NCI-H2227 (cell line): ENCODE measurements around the gene HIC1.

Experiments
- DNase-seq: peaks from one replicate; lab custom pipeline; 2025; ENCODE audit not compliant: unreplicated experiment; lab: John Stamatoyannopoulos, UW

HIC1 gene

DNA sequence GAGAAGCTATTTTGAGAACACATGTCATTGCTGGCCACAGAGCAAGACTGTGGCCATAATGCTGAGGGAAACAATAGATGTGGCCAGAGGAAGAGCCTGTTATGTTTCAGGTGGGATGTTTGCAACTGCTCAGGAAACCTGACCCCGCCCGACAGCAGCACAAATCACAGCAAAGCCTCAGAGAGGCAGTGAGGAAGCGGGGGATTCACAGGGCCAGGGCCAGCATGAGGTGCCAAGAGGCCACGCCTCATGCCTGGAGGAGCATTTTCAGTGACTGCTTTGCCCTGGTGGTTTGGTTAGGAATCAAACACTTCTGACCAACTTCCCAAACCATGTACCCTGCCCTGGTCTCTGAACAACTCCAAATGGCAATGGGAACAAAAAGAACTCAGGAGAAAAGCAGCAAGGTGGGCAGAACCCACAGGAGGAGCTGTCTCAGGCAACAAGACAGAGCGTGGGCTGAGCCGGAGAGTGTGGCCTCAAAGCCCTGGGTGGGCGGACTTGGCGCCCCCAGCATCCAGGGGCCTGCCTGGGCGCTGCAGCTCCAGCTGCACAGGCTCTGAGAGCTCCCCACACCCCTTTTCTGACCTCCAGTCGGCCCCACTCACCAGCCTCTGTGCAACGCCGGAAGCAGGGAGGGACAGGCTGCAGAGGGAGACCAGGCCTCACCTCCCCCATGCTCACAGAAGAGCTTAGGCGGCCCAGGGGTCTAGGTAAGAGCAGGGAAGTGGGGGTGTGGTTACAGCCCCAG is 20.6 kb downstream of the HIC1 start:
- peak; percentile 35 for DNase-seq

GRCh38 chr17:2076087-2076984 is 21.4 kb downstream of the HIC1 start:
- no peak for DNase-seq

DNA sequence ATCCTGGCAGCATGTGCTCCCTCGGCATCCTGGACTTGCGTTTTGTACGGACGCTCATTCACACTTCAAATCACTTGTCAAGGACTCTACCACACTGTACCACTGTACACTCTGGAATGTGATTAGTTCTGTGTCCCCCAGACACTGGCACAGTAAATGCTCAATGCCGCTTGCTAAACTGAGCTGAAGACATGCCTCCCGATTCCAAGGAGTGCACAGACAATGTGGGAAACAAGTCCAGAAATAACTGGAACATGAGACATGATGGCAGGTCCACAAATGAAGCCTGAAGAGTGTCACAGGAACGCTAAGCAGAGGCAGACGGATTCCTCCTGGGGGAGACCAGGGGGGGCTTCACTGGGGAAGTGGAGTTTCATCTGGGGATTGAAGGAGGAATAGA is 22.1 kb downstream of the HIC1 start:
- DNase-seq = no peak

DNA sequence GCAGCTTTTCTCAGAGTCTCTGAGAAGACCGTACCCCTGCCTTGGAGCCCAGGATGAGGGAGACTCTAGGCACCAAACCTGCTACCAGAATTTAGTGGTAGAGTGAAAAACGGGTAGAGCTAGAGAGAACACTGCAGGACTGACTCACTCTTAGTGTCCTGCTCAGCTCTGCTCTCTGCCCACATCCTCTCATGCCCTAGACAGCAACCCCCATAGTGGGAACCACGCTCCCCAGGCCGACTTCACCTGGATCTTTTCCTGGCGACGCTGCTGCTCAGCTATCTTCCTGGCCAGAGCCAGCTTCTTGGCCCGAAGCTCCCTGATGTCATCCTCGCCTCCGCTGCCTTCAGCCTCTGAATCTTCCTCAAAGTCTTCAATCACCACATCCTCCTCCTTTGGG is 26.7 kb downstream of the HIC1 start:
- DNase-seq = no peak

DNA sequence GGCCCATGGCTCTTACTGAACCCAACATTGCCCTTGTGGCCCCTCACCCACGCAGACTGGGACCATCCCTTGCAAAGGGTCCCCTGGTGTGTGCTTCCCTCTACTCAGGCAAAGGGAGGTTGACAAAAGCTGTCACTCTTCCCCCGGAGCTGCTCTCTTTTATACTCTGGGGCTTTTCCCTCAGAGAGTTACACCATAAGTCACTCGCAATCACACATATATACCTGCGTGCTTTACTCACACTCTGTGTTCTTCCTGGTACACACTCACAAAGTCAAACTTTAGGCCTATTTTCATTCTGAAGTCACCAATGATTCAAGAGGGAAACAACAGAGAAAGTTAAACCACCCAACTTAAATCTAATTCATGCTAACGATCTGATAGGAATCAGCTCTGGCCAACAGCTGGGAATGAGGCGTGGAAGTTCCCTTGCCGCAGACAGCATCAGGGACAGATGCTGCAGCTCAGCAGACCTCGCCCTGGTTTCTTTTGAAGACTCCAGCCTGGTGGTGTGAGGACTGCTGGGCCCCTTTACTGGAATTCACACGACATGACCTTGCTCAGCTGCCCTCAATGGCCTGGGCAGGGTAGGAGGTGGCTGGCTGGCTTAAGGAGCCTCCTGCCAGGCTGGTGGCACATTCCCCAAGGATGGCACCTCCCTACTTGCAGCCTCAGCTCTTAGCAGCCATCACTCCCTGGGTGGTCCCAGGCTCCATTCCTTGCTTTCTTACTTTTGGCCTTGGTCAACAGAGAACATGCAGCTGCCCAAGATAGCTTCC is 27.3 kb downstream of the HIC1 start:
- no peak for DNase-seq

- DNase-seq = no peak
These were observed 28.7 kb downstream of the HIC1 start for GRCh38 chr17:2083613-2084035.

- DNase-seq = no peak
These were observed 29.3 kb downstream of the HIC1 start for GRCh38 chr17:2084036-2084765.

GRCh38 chr17:2084766-2085647 is 30.1 kb downstream of the HIC1 start:
- DNase-seq = peak; percentile 40

DNA sequence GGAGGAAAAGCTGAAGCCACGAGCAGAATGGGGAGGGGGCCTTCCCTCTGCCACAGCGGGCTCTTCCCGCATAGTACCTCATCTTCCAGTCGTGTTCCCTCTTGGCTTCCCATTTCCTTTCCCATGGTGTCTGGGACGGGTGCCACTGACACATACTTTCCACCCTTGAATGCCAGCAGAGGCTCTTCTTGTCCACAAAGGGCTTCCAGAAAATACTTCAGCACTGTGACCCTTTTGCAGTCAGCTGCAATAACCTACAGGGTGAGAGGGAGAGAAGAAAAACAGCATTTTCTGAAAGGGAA is 30.7 kb downstream of the HIC1 start:
- no peak for DNase-seq

GRCh38 chr17:2086306-2086705 is 31.4 kb downstream of the HIC1 start:
- DNase-seq = no peak

DNA sequence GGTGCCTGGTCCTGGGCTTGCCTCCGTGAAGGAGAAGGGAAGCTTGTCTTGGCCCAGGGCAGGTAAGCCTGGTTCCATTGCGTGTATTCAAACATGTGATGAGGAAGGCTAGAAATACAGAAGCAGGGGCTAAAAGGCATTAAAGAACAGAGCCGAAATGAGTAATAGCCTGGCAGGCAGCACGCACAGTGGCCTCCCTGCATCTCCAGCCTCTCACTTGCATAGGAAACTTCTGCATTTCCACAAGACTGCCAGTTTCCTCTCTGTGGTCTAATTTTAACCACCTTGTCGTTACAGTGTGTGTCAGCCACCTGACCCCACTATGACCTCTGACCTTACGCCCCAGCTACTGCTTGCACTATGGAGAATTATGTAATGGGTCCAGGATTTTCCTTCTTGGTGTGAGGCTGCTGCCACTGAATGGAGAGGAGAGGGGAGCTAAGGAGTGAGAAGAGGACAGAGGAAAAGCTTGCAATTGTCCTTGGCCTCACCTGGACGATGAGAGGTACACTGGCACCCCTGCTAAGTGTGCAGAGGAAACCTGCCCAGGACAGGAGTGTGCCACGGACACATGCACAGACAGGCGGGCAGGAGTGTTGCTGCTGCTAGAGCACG is 32.8 kb downstream of the HIC1 start:
- no peak for DNase-seq

GRCh38 chr17:2089021-2089422 is 34.1 kb downstream of the HIC1 start:
- DNase-seq = no peak

DNA sequence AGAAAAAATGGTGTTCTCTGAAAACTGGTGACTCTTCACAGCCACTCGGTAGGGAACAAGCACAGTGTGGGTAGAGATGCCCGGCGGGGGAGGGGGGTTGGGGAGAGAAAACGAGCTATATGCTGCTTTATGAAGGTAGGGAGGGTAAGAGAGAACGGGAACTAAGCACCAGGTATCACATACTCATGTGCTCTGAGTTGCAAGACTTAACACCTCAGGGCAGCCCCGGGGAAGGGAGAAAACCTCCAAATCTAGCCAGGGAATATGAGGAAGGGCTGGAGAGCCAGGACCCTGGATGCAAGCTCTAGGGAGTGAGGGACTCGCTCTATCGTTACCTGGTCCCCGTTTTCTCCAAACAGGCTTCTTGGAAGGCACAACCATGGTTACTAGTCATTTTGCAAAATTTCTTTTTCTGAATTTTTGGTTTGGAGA is 35.3 kb downstream of the HIC1 start:
- DNase-seq = no peak

GRCh38 chr17:2090804-2091534 is 36.1 kb downstream of the HIC1 start:
- no peak for DNase-seq

DNA sequence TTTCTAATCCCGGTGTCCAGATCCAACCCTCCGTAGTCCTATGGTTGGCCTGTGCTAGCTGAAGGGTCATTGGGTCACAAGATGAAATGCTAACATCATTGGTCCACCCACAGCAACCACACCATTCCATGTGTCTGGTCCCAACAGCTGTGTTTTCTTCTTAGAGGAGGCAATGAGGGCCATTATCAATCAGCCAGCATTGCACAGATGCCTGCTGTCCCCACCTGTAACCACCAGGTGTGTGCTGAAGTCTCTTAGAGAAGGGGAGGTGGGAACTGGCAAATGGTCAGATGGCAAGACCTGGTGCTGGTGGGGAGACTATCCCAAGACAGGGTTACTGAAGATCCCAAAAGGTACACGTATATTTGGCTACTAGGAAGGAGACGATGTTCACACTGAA is 37.4 kb downstream of the HIC1 start:
- no peak for DNase-seq

DNA sequence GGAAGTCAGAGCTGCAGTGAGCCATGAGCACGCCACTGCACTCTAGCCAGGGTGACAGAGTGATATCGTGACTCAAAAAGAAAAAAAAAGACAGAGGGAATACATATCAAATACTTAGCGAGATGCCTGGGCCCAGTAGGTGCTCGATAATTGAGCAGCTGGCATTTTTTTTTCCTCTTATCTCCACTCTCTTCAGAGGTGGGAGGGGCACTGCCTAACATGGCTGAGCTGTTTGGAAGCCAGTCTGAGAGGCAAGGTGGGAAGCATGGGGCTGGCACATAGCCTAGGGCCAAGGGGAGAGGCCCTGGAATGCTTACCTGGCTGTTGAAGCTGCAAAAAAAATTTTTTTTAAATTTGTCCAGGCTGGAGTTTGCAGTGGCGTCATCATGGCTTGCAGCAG is 38.4 kb downstream of the HIC1 start:
- DNase-seq = no peak

- DNase-seq = no peak
These were observed 40.1 kb downstream of the HIC1 start for GRCh38 chr17:2094891-2095535.

DNA sequence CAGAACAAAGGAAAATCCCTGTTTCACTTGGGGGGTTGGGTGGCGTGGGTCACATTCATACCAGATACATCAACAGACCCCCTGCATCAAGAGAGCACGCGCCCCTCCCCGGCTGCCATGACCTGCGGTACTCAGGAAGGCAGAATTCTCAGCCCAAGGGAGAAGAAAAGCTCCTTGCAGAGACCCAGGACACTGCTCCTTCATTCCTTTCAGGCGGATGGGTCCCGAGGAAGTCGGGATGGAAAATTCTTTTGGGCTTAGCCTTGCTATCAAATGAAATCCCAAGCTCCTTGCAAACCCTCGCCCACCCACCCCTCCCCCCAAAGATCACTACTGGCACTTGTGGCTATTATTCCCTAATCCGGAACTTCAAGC is 40.6 kb downstream of the HIC1 start:
- DNase-seq = no peak
